ENCODE measurements around the gene MYLK2. TPM values are rescaled to one million over a fixed set of nuclear protein-coding genes. Genes with fewer than 3 reads are reported as not detected.
A peak's percentile ranks its signal among the peaks of the same experiment; 100 is the strongest.

MYLK2 gene
- polyA plus RNA-seq, 1 donor (not counting 4 experiments of a cell fraction or from before 2014, with no cell fraction given): 0.05 TPM

DNA sequence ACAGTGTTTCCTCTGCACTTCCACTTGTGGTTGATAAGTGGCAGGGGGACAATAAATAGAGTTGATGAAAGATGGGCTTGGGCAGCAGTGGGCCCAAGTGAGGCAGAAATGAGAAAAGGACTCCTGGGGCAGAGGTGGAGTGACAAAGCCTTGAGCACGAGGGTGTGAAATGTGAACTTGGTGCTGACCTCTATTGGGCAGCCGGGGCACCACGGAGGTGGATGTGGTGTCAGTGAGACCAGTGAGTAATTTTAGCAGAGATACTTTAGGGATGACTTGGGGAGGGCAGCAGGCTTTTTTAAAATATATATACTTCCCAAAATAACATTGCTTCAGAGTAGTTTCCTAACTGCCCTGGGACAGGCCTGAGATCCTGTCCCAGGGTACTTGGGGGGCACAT lies 30.6 kb upstream of the MYLK2 start:
- H3K4me3 ChIP-seq (ENCODE audit: control insufficient read depth in 2 of 3, extremely low read depth in 1 of 3, insufficient read depth in 2 of 3, low read depth in 1 of 3, low read length in 3 of 3): no peak overlapping the region
- H3K27ac ChIP-seq (ENCODE audit: control insufficient read depth, insufficient read depth, low read length): no peak overlapping the region
- no peaks in the 10 kb centered on the region for H3K9me1 ChIP-seq (ENCODE audit: control insufficient read depth, extremely low read depth, insufficient read depth, low read length)
- H2AFZ ChIP-seq (ENCODE audit: control insufficient read depth, low read length): no peak overlapping the region
- no peak for FAIRE-seq
- peaks cover 4% of the 10 kb centered on the region for H4K20me1 ChIP-seq (ENCODE audit: control insufficient read depth, extremely low read depth, insufficient read depth, low read length)
- H3K9me3 ChIP-seq (ENCODE audit: control insufficient read depth, low read depth, low read length): no peaks in the 10 kb centered on the region
- no peak overlapping the region for H3K4me2 ChIP-seq (ENCODE audit: control insufficient read depth, extremely low read depth, insufficient read depth, low read depth, low read length)
- TF ChIP-seq EZH2 (IDR thresholded peaks at IDR 0.05; ENCODE audit: low read length): no peak
- TF ChIP-seq, protein P1, sequence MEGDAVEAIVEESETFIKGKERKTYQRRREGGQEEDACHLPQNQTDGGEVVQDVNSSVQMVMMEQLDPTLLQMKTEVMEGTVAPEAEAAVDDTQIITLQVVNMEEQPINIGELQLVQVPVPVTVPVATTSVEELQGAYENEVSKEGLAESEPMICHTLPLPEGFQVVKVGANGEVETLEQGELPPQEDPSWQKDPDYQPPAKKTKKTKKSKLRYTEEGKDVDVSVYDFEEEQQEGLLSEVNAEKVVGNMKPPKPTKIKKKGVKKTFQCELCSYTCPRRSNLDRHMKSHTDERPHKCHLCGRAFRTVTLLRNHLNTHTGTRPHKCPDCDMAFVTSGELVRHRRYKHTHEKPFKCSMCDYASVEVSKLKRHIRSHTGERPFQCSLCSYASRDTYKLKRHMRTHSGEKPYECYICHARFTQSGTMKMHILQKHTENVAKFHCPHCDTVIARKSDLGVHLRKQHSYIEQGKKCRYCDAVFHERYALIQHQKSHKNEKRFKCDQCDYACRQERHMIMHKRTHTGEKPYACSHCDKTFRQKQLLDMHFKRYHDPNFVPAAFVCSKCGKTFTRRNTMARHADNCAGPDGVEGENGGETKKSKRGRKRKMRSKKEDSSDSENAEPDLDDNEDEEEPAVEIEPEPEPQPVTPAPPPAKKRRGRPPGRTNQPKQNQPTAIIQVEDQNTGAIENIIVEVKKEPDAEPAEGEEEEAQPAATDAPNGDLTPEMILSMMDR (optimal IDR thresholded peaks at IDR 0.05 in 1 of 3, IDR thresholded peaks at IDR 0.05 in 1 of 3, conservative IDR thresholded peaks at IDR 0.05 in 1 of 3; ENCODE audit: extremely low read depth in 1 of 3, insufficient read depth in 2 of 3, low read length in 3 of 3): peak in 1 of 3 experiments; percentile 36
- H3K9ac ChIP-seq (ENCODE audit: control insufficient read depth, extremely low read depth, insufficient read depth, low read length): no peak overlapping the region
- peaks cover 0 to 34% of the 10 kb centered on the region in 2 experiments for H3K36me3 ChIP-seq (ENCODE audit: control insufficient read depth in 2 of 2, extremely low read depth in 1 of 2, insufficient read depth in 2 of 2, low read length in 2 of 2)
- DNase-seq (ENCODE audit: low read depth, low spot score): no peak
- H3K79me2 ChIP-seq (ENCODE audit: control insufficient read depth, insufficient read depth, low read length): no peaks in the 10 kb centered on the region
- no peaks in the 10 kb centered on the region for H3K27me3 ChIP-seq (ENCODE audit: control insufficient read depth, extremely low read depth, insufficient read depth, low read length)
- dilution Hi-C loops (cut with MboI; ENCODE audit: extremely low pct_ligation_motif_present, low sequenced_read_pairs): no loop called here
- no peaks in the 10 kb centered on the region for H3K4me1 ChIP-seq (ENCODE audit: control insufficient read depth, extremely low read depth, insufficient read depth, low read length)

DNA sequence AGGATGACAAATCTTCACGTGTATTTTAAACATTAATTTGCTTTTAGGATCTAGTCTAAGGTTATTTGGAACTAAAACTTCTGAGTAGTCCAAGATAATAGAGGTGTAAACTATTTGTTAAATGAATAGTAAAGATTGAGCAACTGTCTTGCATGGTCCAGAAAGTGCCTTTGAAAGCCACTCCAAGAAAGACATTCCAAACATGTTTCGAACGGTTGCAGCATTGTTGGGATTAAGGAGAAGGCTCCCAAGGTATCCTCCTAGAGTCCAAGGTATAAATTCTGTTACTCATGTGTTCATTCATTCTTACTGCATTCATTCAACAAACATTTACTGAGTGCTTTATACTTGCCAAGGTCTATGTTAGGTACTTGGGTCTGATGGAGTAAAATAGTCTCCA lies 28.8 kb upstream of the MYLK2 start:
- no peak overlapping the region for H3K4me2 ChIP-seq (ENCODE audit: control insufficient read depth, extremely low read depth, insufficient read depth, low read depth, low read length)
- DNase-seq (ENCODE audit: low read depth, low spot score): no peak
- FAIRE-seq: no peak
- H3K27ac ChIP-seq (ENCODE audit: control insufficient read depth, insufficient read depth, low read length): no peak overlapping the region
- TF ChIP-seq EZH2 (IDR thresholded peaks at IDR 0.05; ENCODE audit: low read length): no peak
- TF ChIP-seq, protein P1 (optimal IDR thresholded peaks at IDR 0.05 in 1 of 3, IDR thresholded peaks at IDR 0.05 in 1 of 3, conservative IDR thresholded peaks at IDR 0.05 in 1 of 3; ENCODE audit: extremely low read depth in 1 of 3, insufficient read depth in 2 of 3, low read length in 3 of 3): no peak
- H4K20me1 ChIP-seq (ENCODE audit: control insufficient read depth, extremely low read depth, insufficient read depth, low read length): peaks cover 4% of the 10 kb centered on the region
- H3K9me1 ChIP-seq (ENCODE audit: control insufficient read depth, extremely low read depth, insufficient read depth, low read length): no peaks in the 10 kb centered on the region
- no peak overlapping the region for H3K9ac ChIP-seq (ENCODE audit: control insufficient read depth, extremely low read depth, insufficient read depth, low read length)
- H3K79me2 ChIP-seq (ENCODE audit: control insufficient read depth, insufficient read depth, low read length): no peaks in the 10 kb centered on the region
- H3K9me3 ChIP-seq (ENCODE audit: control insufficient read depth, low read depth, low read length): no peaks in the 10 kb centered on the region
- dilution Hi-C loops (cut with MboI; ENCODE audit: extremely low pct_ligation_motif_present, low sequenced_read_pairs): no loop called here
- no peak overlapping the region for H3K4me3 ChIP-seq (ENCODE audit: control insufficient read depth in 2 of 3, extremely low read depth in 1 of 3, insufficient read depth in 2 of 3, low read depth in 1 of 3, low read length in 3 of 3)
- peaks cover 1 to 38% of the 10 kb centered on the region in 2 experiments for H3K36me3 ChIP-seq (ENCODE audit: control insufficient read depth in 2 of 2, extremely low read depth in 1 of 2, insufficient read depth in 2 of 2, low read length in 2 of 2)
- H3K27me3 ChIP-seq (ENCODE audit: control insufficient read depth, extremely low read depth, insufficient read depth, low read length): no peaks in the 10 kb centered on the region
- H3K4me1 ChIP-seq (ENCODE audit: control insufficient read depth, extremely low read depth, insufficient read depth, low read length): no peaks in the 10 kb centered on the region
- no peak overlapping the region for H2AFZ ChIP-seq (ENCODE audit: control insufficient read depth, low read length)

All from keratinocyte (primary cell).